Caco-2 (cell line): ENCODE measurements around the gene SEPTIN10. TPM values are rescaled to one million over a fixed set of nuclear protein-coding genes. Genes with fewer than 3 reads are reported as not detected.

Source experiments
- BruUV-seq: library from RNA; stranded (reverse); fragments of 400-500 nt; replicated peaks from 2 replicates; lab custom pipeline; 2021; lab: Mats Ljungman, UMichigan
- CTCF ChIA-PET: fragments of 300-600 bp; sonication (Branson Sonifier 250); formaldehyde crosslinking; loops from one replicate; lab custom pipeline; 2022; ENCODE audit warnings: antibody characterized with exemption; lab: Charles Lee
- POLR2A ChIA-PET: fragments of 300-600 bp; sonication (Branson Sonifier 250); formaldehyde crosslinking; loops from one replicate; lab custom pipeline; 2022; ENCODE audit warnings: antibody characterized with exemption; lab: Charles Lee
- DNase-seq, 2 experiments: peaks; one replicate each; pipeline versions ENCODE4 v3.0.0 to v3.0.0-alpha.2; 2020 to 2022
- H3K27me3 ChIP-seq: replicated peaks from 2 replicates; pipeline ENCODE4 v1.6.0; 2011; ENCODE audit warnings: low read length; ENCODE audit not compliant: control insufficient read depth, insufficient read depth
- H3K36me3 ChIP-seq: 2 replicates; pipeline ENCODE4 v1.5.1; 2011; ENCODE audit warnings: low read length; ENCODE audit not compliant: control insufficient read depth, insufficient read depth
- H3K4me1 ChIP-seq: fragments of 250-450 bp; sonication (Bioruptor Pico); 2 replicates; pipeline ENCODE4 v1.5.1; 2020; ENCODE audit warnings: mild to moderate bottlenecking
- H3K4me3 ChIP-seq: 2 replicates; pipeline ENCODE4 v1.5.1; 2011; ENCODE audit warnings: low read depth, mild to moderate bottlenecking, control low read depth, low read length
- H3K9me3 ChIP-seq: fragments of 250-450 bp; sonication (Bioruptor Pico); 2 replicates; pipeline ENCODE4 v1.5.1; 2020; ENCODE audit warnings: mild to moderate bottlenecking, moderate library complexity
- H3K27ac Mint-ChIP-seq: one replicate; pipeline ENCODE4 v1.8.0; 2022; ENCODE audit warnings: mixed read lengths; ENCODE audit not compliant: unreplicated experiment
- H3K27me3 Mint-ChIP-seq: one replicate; pipeline ENCODE4 v1.8.0; 2022; ENCODE audit warnings: mixed read lengths; ENCODE audit not compliant: insufficient read depth, unreplicated experiment
- H3K36me3 Mint-ChIP-seq: one replicate; pipeline ENCODE4 v1.8.0; 2022; ENCODE audit warnings: mild to moderate bottlenecking, mixed read lengths; ENCODE audit not compliant: insufficient read depth, unreplicated experiment
- H3K4me1 Mint-ChIP-seq: one replicate; pipeline ENCODE4 v1.8.0; 2022; ENCODE audit warnings: low read depth, mixed read lengths; ENCODE audit not compliant: unreplicated experiment
- H3K4me3 Mint-ChIP-seq: one replicate; pipeline ENCODE4 v1.8.0; 2022; ENCODE audit warnings: mild to moderate bottlenecking, moderate library complexity, mixed read lengths; ENCODE audit not compliant: unreplicated experiment
- H3K9me3 Mint-ChIP-seq: one replicate; pipeline ENCODE4 v1.8.0; 2022; ENCODE audit warnings: mixed read lengths; ENCODE audit not compliant: unreplicated experiment
- CTCF ChIP-seq, 2 experiments: fragments of 200-600 bp in 1 of 2; IDR thresholded peaks; 1 replicate in 1 of 2; 2 replicates in 1 of 2; pipeline versions ENCODE4 v1.5.1 to v1.8.0; 2011 to 2022; ENCODE audit warnings: antibody characterized with exemption in 1 of 2, control low read depth in 1 of 2, inconsistent platforms in 1 of 2, low read depth in 1 of 2, low read length in 1 of 2, mild to moderate bottlenecking in 1 of 2, moderate library complexity in 1 of 2; ENCODE audit not compliant: insufficient read depth in 1 of 2, severe bottlenecking in 1 of 2, unreplicated experiment in 1 of 2
- intact Hi-C: fragments of 100-400 bp; cut with micrococcal nuclease; formaldehyde crosslinking; loops from one replicate; pipeline ENCODE4 v1.10.0; 2022; ENCODE audit not compliant: unreplicated experiment
- total RNA-seq: library from RNA; stranded (reverse); gene quantifications from 2 replicates; pipeline ENCODE4 v1.2.3, GENCODE V29; 2022

The SEPTIN10 gene
- total RNA-seq, 1 experiment from 2014 or later: 83.7 TPM

- no peak for DNase-seq
- Mint-ChIP-seq H3K4me3 (no peak overlapping the region), H3K27me3 (peaks cover 3% of the 10 kb centered on the region), H3K9me3 (no peaks in the 10 kb centered on the region), H3K4me1 (peaks cover 7% of the 10 kb centered on the region), H3K27ac (no peak overlapping the region), H3K36me3 (no peaks in the 10 kb centered on the region)
- H3K27me3 ChIP-seq: no peaks in the 10 kb centered on the region
- no peaks in the 10 kb centered on the region for H3K9me3 ChIP-seq
- TF ChIP-seq CTCF (IDR thresholded peaks at IDR 0.05; ENCODE audit: insufficient read depth in 1 of 2, low read depth in 1 of 2, low read length in 1 of 2, severe bottlenecking in 1 of 2, unreplicated experiment in 1 of 2): no peak
- H3K4me3 ChIP-seq: no peak overlapping the region
- BruUV-seq: no TSS peak
- H3K4me1 ChIP-seq: no peaks in the 10 kb centered on the region
- H3K36me3 ChIP-seq: no peaks in the 10 kb centered on the region
- CTCF ChIA-PET: interaction anchor here (0.5 to 1.3 kb wide), 2 partner anchors 13 to 27 kb away, joined by 4 read pairs; no protein-coding TSS in a partner anchor
- POLR2A ChIA-PET: no interaction called here
- intact Hi-C loops: no loop called here
These were observed 116.3 kb downstream of the SEPTIN10 start for GRCh38 chr2:109497463-109497862.

GRCh38 chr2:109494351-109494750 is 119.4 kb downstream of the SEPTIN10 start:
- Histone ChIP-seq H3K4me1 (no peaks in the 10 kb centered on the region), H3K36me3 (no peaks in the 10 kb centered on the region), H3K27me3 (no peaks in the 10 kb centered on the region), H3K4me3 (no peak overlapping the region), H3K9me3 (no peaks in the 10 kb centered on the region)
- intact Hi-C loops: loop anchor here (2.0 kb wide), 1 partner anchor 366 kb away; the partner anchor contains the start of gene SH3RF3
- no peaks in the 10 kb centered on the region for H3K9me3 Mint-ChIP-seq
- H3K27ac Mint-ChIP-seq: no peak overlapping the region
- DNase-seq: no peak
- no TSS peak for BruUV-seq
- CTCF ChIA-PET: no interaction called here
- no peak for TF ChIP-seq CTCF (IDR thresholded peaks at IDR 0.05; ENCODE audit: insufficient read depth in 1 of 2, low read depth in 1 of 2, low read length in 1 of 2, severe bottlenecking in 1 of 2, unreplicated experiment in 1 of 2)
- H3K27me3 Mint-ChIP-seq: no peaks in the 10 kb centered on the region
- H3K4me3 Mint-ChIP-seq: no peak overlapping the region
- no peaks in the 10 kb centered on the region for H3K4me1 Mint-ChIP-seq
- POLR2A ChIA-PET: no interaction called here
- H3K36me3 Mint-ChIP-seq: no peaks in the 10 kb centered on the region

GRCh38 chr2:109493176-109493935 is 120.4 kb downstream of the SEPTIN10 start:
- Mint-ChIP-seq H3K9me3 (no peaks in the 10 kb centered on the region), H3K27me3 (no peaks in the 10 kb centered on the region), H3K27ac (no peak overlapping the region), H3K36me3 (no peaks in the 10 kb centered on the region), H3K4me3 (no peak overlapping the region), H3K4me1 (no peaks in the 10 kb centered on the region)
- no peak for TF ChIP-seq CTCF (IDR thresholded peaks at IDR 0.05; ENCODE audit: insufficient read depth in 1 of 2, low read depth in 1 of 2, low read length in 1 of 2, severe bottlenecking in 1 of 2, unreplicated experiment in 1 of 2)
- CTCF ChIA-PET: interaction anchor here (0.9 kb wide), 1 partner anchor 17 kb away, joined by 3 read pairs; no protein-coding TSS in a partner anchor
- POLR2A ChIA-PET: no interaction called here
- no peak overlapping the region for H3K4me3 ChIP-seq
- intact Hi-C loops: no loop called here
- DNase-seq: no peak
- no peaks in the 10 kb centered on the region for H3K36me3 ChIP-seq
- no TSS peak for BruUV-seq
- H3K9me3 ChIP-seq: no peaks in the 10 kb centered on the region
- H3K27me3 ChIP-seq: no peaks in the 10 kb centered on the region
- H3K4me1 ChIP-seq: no peaks in the 10 kb centered on the region

Other genes with a start within 250 kb of the SEPTIN10 start
- 20.3 and 21.4 TPM in 2 replicates for gene SOWAHC, start 398 bp upstream of the SEPTIN10 start, total RNA-seq
- 62.0 TPM in 2 replicates for gene RGPD5, start 180.3 kb upstream of the SEPTIN10 start, total RNA-seq